Measurements from ENCODE around the gene NGFR.
"Not testable (repeated sequence)": the region's sequence is repeated elsewhere in the genome, so short reads cannot be mapped to it uniquely, and the experiment has no call there.

NGFR gene

GRCh38 chr17:49545806-49546545 is 50.9 kb downstream of the NGFR start:
- DNase-seq (ENCODE audit: low read depth, low spot score), result no peak

- DNase-seq (ENCODE audit: low read depth, low spot score), result no peak
These were observed 51.7 kb downstream of the NGFR start for GRCh38 chr17:49546546-49547535.

- DNase-seq (ENCODE audit: low read depth, low spot score), result no peak
These were observed 52.5 kb downstream of the NGFR start for GRCh38 chr17:49547566-49547965.

GRCh38 chr17:49548051-49548505 is 53.0 kb downstream of the NGFR start:
- DNase-seq (ENCODE audit: low read depth, low spot score), result no peak

GRCh38 chr17:49548506-49549310 is 53.6 kb downstream of the NGFR start:
- no peak for DNase-seq (ENCODE audit: low read depth, low spot score)

GRCh38 chr17:49549311-49549605 is 54.2 kb downstream of the NGFR start:
- no peak for DNase-seq (ENCODE audit: low read depth, low spot score)

GRCh38 chr17:49549691-49550678 is 54.9 kb downstream of the NGFR start:
- DNase-seq (ENCODE audit: low read depth, low spot score), result no peak

GRCh38 chr17:49550764-49551163 is 55.7 kb downstream of the NGFR start:
- not testable (repeated sequence) for DNase-seq (ENCODE audit: low read depth, low spot score)

GRCh38 chr17:49551221-49552069 is 56.4 kb downstream of the NGFR start:
- DNase-seq (ENCODE audit: low read depth, low spot score), result no peak

- DNase-seq (ENCODE audit: low read depth, low spot score), result no peak
These were observed 57.1 kb downstream of the NGFR start for GRCh38 chr17:49552070-49552751.

- DNase-seq (ENCODE audit: low read depth, low spot score), result no peak
These were observed 58.7 kb downstream of the NGFR start for GRCh38 chr17:49553676-49554335.

GRCh38 chr17:49554694-49555494 is 59.8 kb downstream of the NGFR start:
- no peak for DNase-seq (ENCODE audit: low read depth, low spot score)

GRCh38 chr17:49555495-49556222 is 60.6 kb downstream of the NGFR start:
- no peak for DNase-seq (ENCODE audit: low read depth, low spot score)

- peak; percentile 75 for DNase-seq (ENCODE audit: low read depth, low spot score)
These were observed 61.3 kb downstream of the NGFR start for GRCh38 chr17:49556223-49556943.

GRCh38 chr17:49557312-49558024 is 62.4 kb downstream of the NGFR start:
- DNase-seq (ENCODE audit: low read depth, low spot score), result no peak

Measured in activated naive CD8-positive, alpha-beta T cell treated with anti-CD3 and anti-CD28 coated beads, Interleukin-2, amount 50 U/mL, for 16 hours (primary cell).